ENCODE measurements around the gene SIN3A. TPM values are rescaled to one million over a fixed set of nuclear protein-coding genes. Genes with fewer than 3 reads are reported as not detected.

SIN3A gene
- total RNA-seq, 2 donors from 2014 or later: 16.0 to 25.5 TPM

DNA sequence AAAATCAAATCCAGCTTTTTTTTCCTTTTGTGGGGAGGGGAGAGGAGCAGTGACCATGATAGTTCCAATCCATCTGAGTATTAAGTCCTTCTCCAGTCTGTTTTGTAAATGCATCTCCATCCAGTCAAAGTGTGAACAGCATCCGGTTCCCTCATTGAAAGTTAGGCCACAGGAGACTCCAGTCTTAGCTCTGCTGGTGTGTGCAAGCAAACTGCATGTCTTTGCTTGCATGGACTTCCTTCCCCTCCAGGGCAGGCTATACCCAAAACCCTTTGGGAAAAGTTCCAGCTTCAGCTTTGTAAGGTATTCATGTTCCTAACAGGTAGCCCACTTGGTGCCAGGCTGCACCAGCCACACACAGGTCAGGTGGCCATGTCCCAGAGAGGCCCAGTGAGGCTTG lies 80.0 kb downstream of the SIN3A start:
- Histone ChIP-seq H3K27ac (no peak overlapping the region), H3K36me3 (peaks cover 45% of the 10 kb centered on the region)
- no peak for DNase-seq (ENCODE audit: low spot score)

DNA sequence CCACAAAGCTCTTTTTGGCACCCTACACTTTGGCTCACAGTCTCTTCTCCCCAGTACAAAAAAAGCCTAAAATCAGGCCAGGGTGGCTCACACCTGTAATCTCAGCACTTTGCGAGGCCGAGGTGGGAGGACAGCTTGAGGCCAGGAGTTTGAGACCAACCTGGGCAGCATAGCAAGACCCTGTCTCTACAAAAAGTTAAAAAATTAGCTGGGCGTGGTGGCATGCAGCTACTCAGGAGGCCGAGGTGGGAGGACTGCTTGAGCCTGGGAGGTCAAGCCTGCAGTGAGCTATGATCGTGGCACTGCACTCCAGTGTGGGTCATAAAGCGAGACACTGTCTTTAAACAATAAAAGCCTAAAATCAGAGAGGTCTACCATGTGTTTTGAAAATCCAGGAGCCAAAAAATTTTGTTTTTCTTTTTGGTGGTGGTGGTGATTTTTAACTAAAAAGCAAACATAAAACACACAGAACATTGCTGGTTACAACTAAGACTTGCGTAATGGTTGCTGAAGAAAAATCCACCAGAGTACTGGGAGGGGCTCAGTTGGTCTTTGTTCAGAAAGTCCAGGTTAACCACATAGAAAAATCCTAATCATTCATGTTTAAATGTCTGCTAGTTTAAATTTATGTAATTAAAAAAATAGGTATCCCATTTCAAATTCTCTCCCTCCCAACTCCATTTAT lies 81.5 kb downstream of the SIN3A start:
- peak overlapping the region in 1 of 2 donors; percentile 97 for H3K27ac ChIP-seq
- no peak for DNase-seq (ENCODE audit: low spot score)
- TF ChIP-seq, protein P1, sequence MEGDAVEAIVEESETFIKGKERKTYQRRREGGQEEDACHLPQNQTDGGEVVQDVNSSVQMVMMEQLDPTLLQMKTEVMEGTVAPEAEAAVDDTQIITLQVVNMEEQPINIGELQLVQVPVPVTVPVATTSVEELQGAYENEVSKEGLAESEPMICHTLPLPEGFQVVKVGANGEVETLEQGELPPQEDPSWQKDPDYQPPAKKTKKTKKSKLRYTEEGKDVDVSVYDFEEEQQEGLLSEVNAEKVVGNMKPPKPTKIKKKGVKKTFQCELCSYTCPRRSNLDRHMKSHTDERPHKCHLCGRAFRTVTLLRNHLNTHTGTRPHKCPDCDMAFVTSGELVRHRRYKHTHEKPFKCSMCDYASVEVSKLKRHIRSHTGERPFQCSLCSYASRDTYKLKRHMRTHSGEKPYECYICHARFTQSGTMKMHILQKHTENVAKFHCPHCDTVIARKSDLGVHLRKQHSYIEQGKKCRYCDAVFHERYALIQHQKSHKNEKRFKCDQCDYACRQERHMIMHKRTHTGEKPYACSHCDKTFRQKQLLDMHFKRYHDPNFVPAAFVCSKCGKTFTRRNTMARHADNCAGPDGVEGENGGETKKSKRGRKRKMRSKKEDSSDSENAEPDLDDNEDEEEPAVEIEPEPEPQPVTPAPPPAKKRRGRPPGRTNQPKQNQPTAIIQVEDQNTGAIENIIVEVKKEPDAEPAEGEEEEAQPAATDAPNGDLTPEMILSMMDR (IDR thresholded peaks at IDR 0.05): no peak
- H3K9me3 ChIP-seq: no peaks in the 10 kb centered on the region
- H3K36me3 ChIP-seq: peaks cover 52% of the 10 kb centered on the region
- peaks cover 0 to 22% of the 10 kb centered on the region in 2 donors for H3K4me1 ChIP-seq
- no peaks in the 10 kb centered on the region for H3K27me3 ChIP-seq
- H3K4me3 ChIP-seq: no peak overlapping the region

More for the DNA sequence above, 80.0 kb downstream of the SIN3A start:
- TF ChIP-seq, protein P1 (IDR thresholded peaks at IDR 0.05): no peak
- Histone ChIP-seq H3K4me1 (peaks cover 0 to 22% of the 10 kb centered on the region in 2 donors), H3K4me3 (no peak overlapping the region), H3K27me3 (no peaks in the 10 kb centered on the region), H3K9me3 (no peaks in the 10 kb centered on the region)

DNA sequence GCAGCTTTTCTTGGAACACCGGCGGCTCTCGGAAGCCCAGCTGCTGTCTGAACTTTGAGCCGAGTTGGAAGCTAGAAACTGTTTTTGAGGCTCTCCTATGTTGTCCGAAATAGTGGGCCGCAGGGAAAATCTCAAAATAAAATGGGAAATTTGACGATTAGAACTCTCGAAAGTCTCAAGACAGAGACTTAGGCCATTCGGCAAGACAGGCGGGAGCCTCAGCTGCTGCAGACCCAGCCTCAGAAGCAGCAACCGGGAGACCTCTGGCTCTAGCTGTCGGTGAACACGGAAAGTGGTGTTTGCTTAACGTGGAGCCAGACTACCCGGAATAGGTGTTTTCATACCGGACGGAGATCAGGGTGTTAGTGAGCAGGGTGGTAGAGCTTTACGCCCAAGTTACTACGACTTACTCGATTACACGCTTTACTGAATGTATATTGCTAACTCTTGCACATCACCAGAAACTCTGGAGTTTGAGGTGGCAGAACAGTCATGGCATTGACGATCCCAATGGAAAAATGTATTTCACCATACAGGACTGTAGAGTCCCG lies 82.7 kb downstream of the SIN3A start:
- Histone ChIP-seq H3K27ac (peak overlapping the region; percentile 96 to 97), H3K36me3 (peaks cover 55% of the 10 kb centered on the region), H3K9me3 (no peaks in the 10 kb centered on the region), H3K27me3 (no peaks in the 10 kb centered on the region), H3K4me3 (peak overlapping the region; percentile 71 to 90), H3K4me1 (peaks cover 0 to 22% of the 10 kb centered on the region in 2 donors)
- DNase-seq (ENCODE audit: low spot score): no peak
- TF ChIP-seq, protein P1 (IDR thresholded peaks at IDR 0.05): peak in 1 of 2 donors; percentile 23

DNA sequence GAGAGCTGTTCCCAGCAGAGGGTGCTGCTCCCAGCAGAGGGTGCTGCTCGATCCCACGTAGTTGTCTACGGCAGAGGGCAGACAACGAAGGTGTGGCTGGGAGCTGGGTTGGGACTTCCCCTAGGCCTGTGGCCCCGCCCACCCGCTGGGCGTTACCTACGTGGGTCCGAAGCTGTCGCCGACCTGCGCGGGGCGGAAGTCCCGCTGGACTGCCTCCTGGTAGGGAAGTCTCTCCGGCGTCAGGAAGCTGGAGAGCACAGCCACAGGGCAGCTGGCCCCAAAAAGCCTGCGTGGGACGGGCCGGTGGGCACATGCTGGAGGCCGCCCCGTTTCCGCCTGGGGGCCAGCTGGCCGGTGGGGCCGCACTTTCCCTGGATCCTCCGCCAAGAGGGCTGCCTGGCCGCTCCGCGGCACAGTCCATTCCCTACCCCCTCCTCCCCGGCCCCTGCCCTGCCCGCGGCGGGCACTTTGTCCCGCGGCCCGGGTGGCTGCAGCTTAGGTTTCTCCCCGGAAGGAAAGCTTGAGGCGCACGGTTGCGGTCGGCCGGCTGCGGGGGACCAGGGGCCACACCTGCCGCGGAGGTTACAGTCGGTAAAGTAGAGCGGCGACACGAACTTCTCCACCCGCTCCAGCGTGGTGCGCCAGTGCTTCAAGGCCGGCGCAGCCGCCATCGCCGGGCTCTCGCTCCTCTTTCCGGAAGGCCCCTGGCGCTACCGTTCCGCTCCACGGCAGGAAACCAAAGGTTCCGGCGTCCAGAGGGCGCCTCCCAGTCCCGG lies 83.4 kb downstream of the SIN3A start, which contains the start of gene MAN2C1:
Gene MAN2C1 (minus strand): TSS at position 695 of the 776 bp plus-strand sequence. CDS start 24 bp downstream, at position 671.
- Histone ChIP-seq H3K4me1 (peaks cover 0 to 22% of the 10 kb centered on the region in 2 donors), H3K27me3 (no peaks in the 10 kb centered on the region), H3K4me3 (peak within 1 kb of the TSS; percentile 71 to 90), H3K9me3 (no peaks in the 10 kb centered on the region), H3K36me3 (peaks cover 61% of the 10 kb centered on the region), H3K27ac (peak within 1 kb of the TSS; percentile 96 to 97)
- peak; percentile 94 for DNase-seq (ENCODE audit: low spot score)
- TF ChIP-seq, protein P1 (IDR thresholded peaks at IDR 0.05): peak; percentile 42 to 81

DNA sequence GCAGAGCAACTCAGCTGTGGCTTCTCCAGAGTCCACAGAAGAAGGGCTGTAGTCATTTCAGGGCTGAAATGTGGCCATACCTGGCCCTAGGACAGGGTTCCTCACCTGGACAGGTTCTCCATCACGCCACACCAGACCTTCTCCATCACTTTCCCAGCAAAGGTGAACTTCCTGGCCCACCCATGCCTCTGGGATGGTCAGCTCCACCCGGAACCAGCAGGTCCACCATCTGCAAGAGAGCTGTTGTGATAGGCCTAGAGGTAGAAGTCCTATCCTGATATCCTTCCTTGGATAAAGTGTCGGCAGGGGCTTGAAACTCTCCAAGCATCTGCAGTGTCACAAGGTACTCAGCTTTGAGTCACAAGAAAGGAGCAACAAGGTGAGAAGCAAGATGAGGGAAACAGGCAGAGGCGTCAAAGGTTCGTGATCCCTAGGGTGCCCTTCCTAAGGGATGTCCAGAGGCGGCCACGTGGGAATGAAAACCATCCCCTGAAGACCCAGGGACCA lies 84.0 kb downstream of the SIN3A start:
- H3K4me1 ChIP-seq: peaks cover 0 to 22% of the 10 kb centered on the region in 2 donors
- H3K9me3 ChIP-seq: no peaks in the 10 kb centered on the region
- no peaks in the 10 kb centered on the region for H3K27me3 ChIP-seq
- TF ChIP-seq, protein P1 (IDR thresholded peaks at IDR 0.05): no peak
- peaks cover 60% of the 10 kb centered on the region for H3K36me3 ChIP-seq
- peak overlapping the region; percentile 96 to 97 for H3K27ac ChIP-seq
- peak overlapping the region; percentile 71 to 90 for H3K4me3 ChIP-seq
- DNase-seq (ENCODE audit: low spot score): no peak

All from right atrium auricular region (tissue), 2 donors.